GM19025 (cell line): ENCODE results near the gene ING5.

Experiments used
- ATAC-seq: cut with Tn5 transposase; IDR thresholded peaks from one replicate; pipeline ENCODE4 v1.9.1; 2021; ENCODE audit warnings: mild to moderate bottlenecking, low read depth, moderate library complexity; ENCODE audit not compliant: unreplicated experiment

The ING5 gene

DNA sequence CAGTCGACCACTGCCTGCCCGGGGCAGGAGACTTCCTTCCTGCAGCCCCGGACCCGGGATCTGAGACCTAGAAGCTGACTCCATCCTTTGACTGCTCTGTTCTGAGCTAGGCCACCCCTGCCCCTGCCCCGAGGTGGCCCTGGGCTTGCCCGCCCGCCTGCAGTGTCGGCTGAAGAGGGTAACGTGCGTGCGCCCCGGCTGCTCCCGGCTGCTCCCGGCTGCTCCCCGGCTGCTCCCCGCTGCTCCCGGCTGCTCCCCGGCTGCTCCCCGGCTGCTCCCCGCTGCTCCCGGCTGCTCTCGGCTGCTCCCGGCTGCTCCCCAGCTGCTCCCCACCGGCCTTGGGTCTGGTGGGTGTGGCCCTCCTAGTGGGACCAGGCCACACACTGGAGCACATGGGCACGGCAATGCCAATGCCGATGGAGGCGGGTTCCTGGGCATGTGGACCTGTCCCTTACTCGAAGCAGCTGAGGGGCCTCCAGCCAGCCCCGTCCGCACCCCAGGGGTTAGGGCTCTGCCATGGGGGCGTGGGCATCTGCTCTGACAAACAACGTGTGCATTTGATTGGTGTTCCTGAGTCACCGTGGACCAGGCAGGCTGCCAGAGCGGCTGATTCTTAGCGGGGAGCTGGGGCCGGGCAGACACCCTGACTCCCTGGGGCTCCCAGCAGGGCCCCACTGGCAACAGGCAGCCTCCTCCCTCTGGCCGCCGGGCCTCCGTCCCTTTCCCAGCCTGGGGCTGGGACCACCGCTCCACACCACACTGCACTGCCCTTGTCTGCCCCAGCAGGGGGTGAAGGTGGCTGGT is 72.8 kb downstream of the ING5 start:
- ATAC-seq: no peak

DNA sequence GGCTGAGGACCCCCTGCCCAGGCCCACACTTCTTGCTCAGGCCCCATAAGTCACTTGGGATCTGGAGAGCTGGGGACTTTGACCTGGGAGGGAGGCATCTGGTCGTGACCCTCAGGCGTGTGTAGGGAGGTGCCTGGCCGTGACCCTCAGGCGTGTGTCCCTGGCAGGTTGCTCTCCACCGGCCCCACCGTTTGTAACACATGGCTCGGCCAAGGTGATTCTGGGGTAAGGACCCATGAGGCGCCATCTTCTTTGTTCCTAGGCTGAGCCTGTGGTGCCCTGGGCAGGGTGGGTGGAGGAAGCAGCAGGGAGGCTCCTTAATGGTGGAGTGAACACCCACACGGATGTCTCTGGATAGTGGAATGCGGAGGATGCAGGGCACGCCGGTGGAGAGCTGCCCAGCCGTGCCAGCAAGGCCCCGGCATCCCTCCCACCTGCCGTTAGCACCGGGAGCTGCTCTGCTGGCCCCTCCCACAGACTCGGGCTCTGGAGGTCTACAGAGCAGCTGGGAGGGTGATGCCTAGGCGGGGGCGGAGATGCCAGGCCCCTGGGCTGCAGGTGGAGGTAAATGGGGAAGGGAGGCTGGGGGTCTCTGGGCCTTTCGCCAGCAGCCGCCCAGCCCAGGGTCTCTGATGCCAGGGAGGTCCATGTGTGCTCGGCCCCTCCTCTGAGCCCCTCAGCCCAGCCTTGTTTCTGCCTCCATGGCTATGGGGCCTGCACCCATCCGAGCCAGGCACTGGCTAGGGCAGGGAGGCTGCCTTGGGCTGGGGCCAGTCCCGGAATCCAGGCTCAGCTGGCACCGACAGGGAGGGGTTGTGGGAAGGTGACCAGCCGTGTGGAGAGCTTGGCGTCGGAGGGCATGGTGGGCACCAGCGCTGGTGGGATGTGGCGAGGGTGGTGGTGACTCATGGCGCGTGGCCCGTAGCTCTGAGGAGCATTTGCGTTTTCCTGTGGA is 73.7 kb downstream of the ING5 start:
- ATAC-seq: no peak

DNA sequence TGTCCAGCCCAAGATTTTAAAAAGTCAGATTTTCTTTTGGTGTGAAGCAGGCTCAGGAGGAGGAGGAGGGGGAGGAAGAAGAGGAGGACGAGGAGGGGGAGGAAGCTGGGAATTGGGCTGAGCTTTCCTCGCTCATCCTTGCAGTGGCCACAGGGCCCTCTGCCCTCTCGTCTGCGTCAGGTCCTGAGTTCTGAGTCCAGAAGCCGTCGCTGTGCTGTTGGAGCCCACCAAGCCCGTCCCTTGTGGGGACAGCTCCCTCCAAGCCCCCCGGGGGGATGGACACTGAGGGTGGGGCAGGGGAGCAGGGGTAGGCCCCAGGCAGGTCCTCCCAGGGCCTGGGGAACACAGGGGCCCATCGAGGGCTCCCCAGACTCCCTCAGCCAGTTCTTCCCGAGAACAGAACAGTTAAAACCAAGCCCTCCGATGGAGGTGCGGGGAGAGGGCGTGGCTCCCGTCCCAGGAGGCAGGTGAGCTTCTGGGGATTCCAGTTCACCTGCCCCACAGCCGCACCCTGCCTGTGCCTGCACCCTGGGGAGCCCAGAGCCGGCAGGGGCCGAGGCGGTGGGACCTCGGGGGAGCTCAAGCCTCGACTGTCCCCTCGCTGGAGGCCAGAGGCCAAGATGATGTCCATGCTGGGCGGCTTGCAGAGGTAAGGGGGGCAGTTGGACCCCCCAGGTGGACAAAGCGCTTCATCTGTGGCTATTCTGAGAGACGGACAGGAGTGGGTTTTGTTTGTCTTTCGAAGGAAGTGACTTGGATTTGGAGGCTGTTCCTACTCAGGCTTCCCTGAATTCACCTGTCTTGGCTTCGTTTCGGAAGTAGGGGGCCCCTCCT is 74.7 kb downstream of the ING5 start, which contains the start of gene GAL3ST2:
Gene GAL3ST2 (plus strand): TSS at position 487 of the 834 bp plus-strand sequence. CDS start 134 bp downstream, at position 621.
- no peak for ATAC-seq

DNA sequence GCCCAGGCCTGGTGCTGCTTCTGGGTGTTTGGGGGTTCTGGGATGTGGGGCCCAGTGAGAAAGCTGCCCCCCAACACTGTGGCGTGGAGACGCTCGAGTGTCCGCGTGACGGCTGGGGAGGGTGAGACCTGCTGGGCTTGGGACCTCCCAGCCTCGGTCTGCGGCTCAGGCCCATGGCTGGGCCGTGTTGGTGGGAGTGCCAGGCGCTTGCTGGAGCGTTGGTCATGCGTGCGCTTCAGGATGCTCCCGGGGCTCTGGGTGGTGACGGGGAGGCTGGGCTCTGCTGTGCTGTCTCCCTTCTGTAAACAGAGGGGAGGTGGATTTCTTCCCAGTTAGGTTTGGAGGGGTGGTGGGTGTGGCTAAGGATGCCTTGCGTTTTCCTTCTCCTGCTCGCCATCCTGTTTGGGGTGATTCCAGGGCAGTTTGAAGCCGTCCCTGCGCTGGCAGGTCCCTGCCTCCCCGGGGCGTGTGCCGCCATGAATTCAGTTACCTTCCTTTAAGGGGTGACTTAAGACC is 75.4 kb downstream of the ING5 start:
- no peak for ATAC-seq

DNA sequence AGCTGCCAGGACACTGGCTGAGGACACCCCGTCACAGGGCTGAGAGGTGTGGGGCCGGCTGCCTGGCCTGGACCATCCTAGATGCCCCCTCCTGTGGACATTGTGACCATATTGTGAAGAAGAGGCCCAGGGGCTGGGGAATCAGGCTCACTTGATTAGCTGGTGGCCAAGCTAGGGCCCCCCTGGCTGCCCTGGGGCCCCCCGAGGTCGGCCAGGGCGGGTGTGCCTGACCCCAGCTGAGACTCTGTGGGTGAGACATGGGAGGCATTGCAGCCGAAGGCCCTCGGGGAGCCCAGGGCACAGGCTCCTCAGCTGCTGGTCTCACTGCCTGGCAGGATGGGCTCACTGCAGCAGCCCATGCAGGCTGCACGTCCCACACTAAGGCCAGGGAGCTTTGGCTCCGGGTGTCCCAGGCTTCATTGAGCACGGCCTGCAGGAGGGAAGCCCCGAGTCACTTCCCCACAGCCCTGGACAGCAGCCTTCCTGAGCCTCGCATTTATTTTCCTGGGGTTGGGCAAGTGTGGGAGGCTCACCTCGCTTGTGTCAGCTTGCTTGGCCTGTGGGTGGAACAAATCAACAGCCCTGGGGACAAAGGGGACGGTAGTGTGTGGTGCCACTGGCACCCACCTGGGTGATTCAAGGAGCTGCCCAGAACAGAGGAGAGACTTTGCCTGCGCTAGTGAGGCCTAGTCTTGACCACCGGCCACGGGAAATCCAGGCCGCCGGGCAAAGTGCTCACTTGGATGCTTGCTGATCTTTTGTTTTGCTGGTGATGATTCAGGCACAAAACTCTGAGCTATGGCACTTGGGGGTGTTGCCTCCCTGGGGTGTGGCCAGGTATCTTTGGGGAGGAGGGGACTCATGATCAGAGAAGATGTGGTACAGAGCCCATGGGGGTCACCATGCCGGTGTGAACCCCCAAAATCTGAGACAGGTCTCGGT is 76.1 kb downstream of the ING5 start:
- no peak for ATAC-seq
